Uterus (tissue), 4 donors: ENCODE data around the gene RAX2. TPM values are rescaled to one million over a fixed set of nuclear protein-coding genes. Genes with fewer than 3 reads are reported as not detected.

Experiments
- DNase-seq, 2 donors: peaks; one replicate each; pipeline ENCODE4 v3.0.0-alpha.2; 2019 to 2020
- H3K27ac ChIP-seq, 2 donors: fragments of 200-600 bp; sonication (generic); 1 replicate in 1 of 2; 2 replicates in 1 of 2; pipeline ENCODE4 v1.5.1; 2016 to 2018
- H3K27me3 ChIP-seq, 2 donors: fragments of 200-600 bp; sonication (generic); one replicate each; pipeline ENCODE4 v1.5.1; 2018 to 2019; ENCODE audit warnings: control low read depth in 1 of 2
- H3K36me3 ChIP-seq, 2 donors: fragments of 200-600 bp; sonication (generic); one replicate each; pipeline ENCODE4 v1.5.1; 2019; ENCODE audit warnings: control low read depth in 1 of 2
- H3K4me1 ChIP-seq, 2 donors: fragments of 200-600 bp; sonication (generic); one replicate each; pipeline ENCODE4 v1.5.1; 2018 to 2019; ENCODE audit warnings: control low read depth in 1 of 2
- H3K4me3 ChIP-seq, 2 donors: fragments of 200-600 bp; sonication (generic); 1 replicate in 1 of 2; 2 replicates in 1 of 2; pipeline ENCODE4 v1.5.1; 2018 to 2019; ENCODE audit warnings: mild to moderate bottlenecking in 1 of 2
- H3K9me3 ChIP-seq, 2 donors: fragments of 200-600 bp; sonication (generic); one replicate each; pipeline ENCODE4 v1.5.1; 2019; ENCODE audit warnings: control low read depth in 1 of 2
- POLR2A ChIP-seq, 2 donors: fragments of 450-650 bp; IDR thresholded peaks; one replicate each; pipeline ENCODE4 v1.6.1; 2016; ENCODE audit warnings: antibody characterized with exemption in 2 of 2, mild to moderate bottlenecking in 1 of 2, moderate library complexity in 1 of 2
- intact Hi-C: fragments of 100-400 bp; cut with DNase I; formaldehyde crosslinking; loops from one replicate; pipeline ENCODE4 v1.15.1; 2023; ENCODE audit warnings: low total_unique reads
- total RNA-seq, 4 donors: library from RNA; depleted of rRNA in 3 of 4; stranded (reverse); fragments of >200 nt in 3 of 4; gene quantifications; one replicate each; pipeline versions ENCODE4 v1.1.0 to v1.2.4, GENCODE V29; 2014 to 2023
- TF ChIP-seq, protein P1 (sequence below), 4 experiments: fragments of 200-600 bp in 2 of 4; fragments of 450-650 bp in 2 of 4; sonication (generic) in 2 of 4; IDR thresholded peaks; one replicate each; pipeline ENCODE4 v1.5.1; 2016 to 2019; ENCODE audit warnings: antibody characterized with exemption in 4 of 4, mild to moderate bottlenecking in 2 of 4, moderate library complexity in 1 of 4
- donor health status: DM: yes; HTN: yes; CAD: no.

RAX2 gene
- total RNA-seq, 4 donors from 2014 or later: 0.14 to 4.3 TPM; not detected in 2

DNA sequence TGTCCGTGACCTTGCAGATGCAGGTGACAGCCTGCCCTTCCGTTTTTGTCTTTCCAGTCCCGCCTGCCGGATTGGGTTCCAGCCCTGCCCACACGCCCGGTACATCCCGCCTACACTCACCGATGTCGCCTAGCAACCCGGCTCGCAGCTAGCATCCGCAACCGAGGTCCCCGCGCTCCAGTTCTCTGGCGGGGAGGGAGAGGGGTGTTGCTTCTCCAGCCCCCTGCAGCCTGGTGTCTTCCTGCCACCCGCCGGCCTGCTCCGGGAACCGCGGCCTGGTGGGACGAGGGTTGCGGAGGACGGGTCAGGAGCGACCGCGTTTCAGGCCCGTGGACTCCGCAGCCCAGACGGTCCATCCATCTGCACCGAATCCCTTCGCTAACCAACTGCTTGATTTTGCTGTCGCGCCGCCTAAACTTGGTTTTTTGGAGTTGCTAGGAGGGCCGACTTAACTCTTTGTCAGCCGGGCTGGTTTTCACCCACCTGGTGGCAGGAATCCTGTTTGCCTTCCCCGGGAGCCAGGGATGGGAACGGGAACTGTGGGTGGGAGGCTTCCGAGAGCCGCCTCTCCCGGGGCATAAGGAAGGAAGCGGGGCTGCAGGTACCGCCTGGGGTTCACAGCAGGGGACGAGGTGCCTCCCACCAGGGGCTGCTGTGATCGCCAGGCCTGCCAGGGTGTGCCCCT, 29.5 kb upstream of the RAX2 start:
- no peak overlapping the region for H3K27ac ChIP-seq
- peaks cover 0 to 15% of the 10 kb centered on the region in 2 donors for H3K27me3 ChIP-seq
- H3K9me3 ChIP-seq: no peaks in the 10 kb centered on the region
- peaks cover 0 to 7% of the 10 kb centered on the region in 2 donors for H3K4me1 ChIP-seq
- TF ChIP-seq, protein P1, sequence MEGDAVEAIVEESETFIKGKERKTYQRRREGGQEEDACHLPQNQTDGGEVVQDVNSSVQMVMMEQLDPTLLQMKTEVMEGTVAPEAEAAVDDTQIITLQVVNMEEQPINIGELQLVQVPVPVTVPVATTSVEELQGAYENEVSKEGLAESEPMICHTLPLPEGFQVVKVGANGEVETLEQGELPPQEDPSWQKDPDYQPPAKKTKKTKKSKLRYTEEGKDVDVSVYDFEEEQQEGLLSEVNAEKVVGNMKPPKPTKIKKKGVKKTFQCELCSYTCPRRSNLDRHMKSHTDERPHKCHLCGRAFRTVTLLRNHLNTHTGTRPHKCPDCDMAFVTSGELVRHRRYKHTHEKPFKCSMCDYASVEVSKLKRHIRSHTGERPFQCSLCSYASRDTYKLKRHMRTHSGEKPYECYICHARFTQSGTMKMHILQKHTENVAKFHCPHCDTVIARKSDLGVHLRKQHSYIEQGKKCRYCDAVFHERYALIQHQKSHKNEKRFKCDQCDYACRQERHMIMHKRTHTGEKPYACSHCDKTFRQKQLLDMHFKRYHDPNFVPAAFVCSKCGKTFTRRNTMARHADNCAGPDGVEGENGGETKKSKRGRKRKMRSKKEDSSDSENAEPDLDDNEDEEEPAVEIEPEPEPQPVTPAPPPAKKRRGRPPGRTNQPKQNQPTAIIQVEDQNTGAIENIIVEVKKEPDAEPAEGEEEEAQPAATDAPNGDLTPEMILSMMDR (IDR thresholded peaks at IDR 0.05): no peak
- TF ChIP-seq POLR2A (IDR thresholded peaks at IDR 0.05): no peak
- no peak for DNase-seq
- H3K36me3 ChIP-seq: no peaks in the 10 kb centered on the region
- intact Hi-C loops: no loop called here
- H3K4me3 ChIP-seq: no peak overlapping the region

DNA sequence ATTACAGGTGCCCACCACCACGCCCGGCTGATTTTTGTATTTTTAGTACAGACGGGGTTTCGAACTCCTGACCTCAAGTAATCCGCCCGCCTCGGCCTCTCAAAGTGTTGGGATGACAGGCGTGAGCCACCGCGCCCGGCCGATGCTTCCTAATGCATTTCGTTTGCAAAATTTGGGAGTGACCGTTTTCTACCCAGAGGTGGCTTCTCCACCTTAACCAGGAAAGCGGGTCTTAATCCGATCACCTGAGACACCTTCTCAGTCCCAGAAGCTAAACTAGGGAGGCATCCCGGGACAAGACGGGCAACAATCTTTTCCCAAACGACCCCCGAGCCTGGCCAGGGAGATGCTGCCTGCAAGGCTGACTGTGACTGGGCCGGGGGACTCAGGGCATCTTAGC, 29.0 kb upstream of the RAX2 start:
- peaks cover 0 to 15% of the 10 kb centered on the region in 2 donors for H3K27me3 ChIP-seq
- H3K36me3 ChIP-seq: no peaks in the 10 kb centered on the region
- DNase-seq: no peak
- intact Hi-C loops: no loop called here
- H3K27ac ChIP-seq: no peak overlapping the region
- H3K9me3 ChIP-seq: no peaks in the 10 kb centered on the region
- H3K4me3 ChIP-seq: no peak overlapping the region
- TF ChIP-seq POLR2A (IDR thresholded peaks at IDR 0.05): no peak
- TF ChIP-seq, protein P1 (IDR thresholded peaks at IDR 0.05): no peak
- H3K4me1 ChIP-seq: peaks cover 0 to 7% of the 10 kb centered on the region in 2 donors

DNA sequence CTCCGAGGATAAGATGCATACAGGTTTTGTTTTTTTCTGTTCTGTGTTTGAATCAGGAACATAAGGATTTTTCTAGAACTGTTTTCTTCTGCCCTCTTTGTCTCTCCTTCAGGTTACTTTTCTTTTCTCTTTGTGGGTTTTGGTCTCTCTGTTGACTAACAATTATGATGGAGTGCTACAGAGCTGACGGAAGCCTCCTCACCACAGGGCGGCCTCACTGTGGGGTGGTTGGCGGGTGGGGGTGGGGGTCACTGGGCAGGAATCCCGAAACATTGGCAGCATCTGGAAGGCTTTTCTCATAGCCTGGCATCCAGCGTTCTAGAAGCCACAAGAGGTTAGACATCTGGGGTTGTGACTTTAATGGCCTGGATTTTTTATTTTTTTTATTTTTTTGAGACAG, 26.1 kb upstream of the RAX2 start:
- DNase-seq: no peak
- Histone ChIP-seq H3K9me3 (no peaks in the 10 kb centered on the region), H3K36me3 (no peaks in the 10 kb centered on the region), H3K27me3 (peaks cover 0 to 15% of the 10 kb centered on the region in 2 donors), H3K4me1 (peaks cover 0 to 7% of the 10 kb centered on the region in 2 donors), H3K27ac (no peak overlapping the region), H3K4me3 (no peak overlapping the region)
- intact Hi-C loops: no loop called here
- no peak for TF ChIP-seq POLR2A (IDR thresholded peaks at IDR 0.05)
- TF ChIP-seq, protein P1 (IDR thresholded peaks at IDR 0.05): no peak

DNA sequence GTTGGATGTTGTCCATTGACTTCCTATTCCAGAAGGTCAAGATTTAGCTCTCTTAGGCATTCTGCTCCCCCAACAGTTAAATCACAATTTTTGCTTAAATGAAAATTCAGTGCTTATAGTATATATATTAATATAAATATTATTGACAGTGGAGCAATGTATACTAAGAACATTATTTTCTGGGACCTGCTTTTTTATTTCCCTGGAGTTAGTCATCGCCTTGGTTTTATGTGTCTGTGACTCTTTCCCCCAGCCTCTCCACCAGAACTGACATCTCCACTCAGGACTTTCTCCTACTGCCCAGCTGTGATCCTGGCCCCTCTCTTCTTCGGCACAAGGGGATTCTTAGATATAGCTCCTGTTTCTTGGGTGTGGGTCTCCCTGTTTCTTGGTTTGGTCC, 24.3 kb upstream of the RAX2 start:
- Histone ChIP-seq H3K4me1 (peaks cover 0 to 2% of the 10 kb centered on the region in 2 donors), H3K27ac (no peak overlapping the region), H3K27me3 (peaks cover 0 to 9% of the 10 kb centered on the region in 2 donors), H3K4me3 (no peak overlapping the region), H3K9me3 (no peaks in the 10 kb centered on the region), H3K36me3 (no peaks in the 10 kb centered on the region)
- no peak for TF ChIP-seq POLR2A (IDR thresholded peaks at IDR 0.05)
- TF ChIP-seq, protein P1 (IDR thresholded peaks at IDR 0.05): no peak
- intact Hi-C loops: no loop called here
- no peak for DNase-seq

DNA sequence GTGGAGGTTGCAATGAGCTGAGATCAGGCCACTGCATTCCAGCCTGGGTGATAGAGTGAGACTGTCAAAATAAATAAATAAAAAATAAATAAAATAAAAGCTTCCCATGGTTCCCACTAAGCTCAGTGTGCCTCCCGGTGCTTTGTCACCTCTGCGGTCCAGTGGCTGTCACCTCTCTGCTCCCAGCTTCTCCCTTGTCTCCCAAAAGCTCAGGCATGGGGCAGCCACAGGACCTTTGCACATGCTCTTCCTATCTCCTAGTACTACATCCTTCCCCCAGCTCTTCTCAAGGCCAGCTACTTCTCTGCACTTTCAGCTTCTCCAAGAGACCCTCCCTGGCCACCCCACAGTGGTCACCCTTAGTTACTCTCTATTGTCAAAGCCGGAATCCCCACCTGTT, 21.8 kb upstream of the RAX2 start:
- intact Hi-C loops: no loop called here
- H3K27ac ChIP-seq: no peak overlapping the region
- no peaks in the 10 kb centered on the region for H3K4me1 ChIP-seq
- DNase-seq: no peak
- H3K4me3 ChIP-seq: no peak overlapping the region
- no peaks in the 10 kb centered on the region for H3K9me3 ChIP-seq
- TF ChIP-seq POLR2A (IDR thresholded peaks at IDR 0.05): no peak
- TF ChIP-seq, protein P1 (IDR thresholded peaks at IDR 0.05): no peak
- H3K36me3 ChIP-seq: no peaks in the 10 kb centered on the region
- H3K27me3 ChIP-seq: peaks cover 0 to under 1% of the 10 kb centered on the region in 2 donors
